Panc1 (cell line): ENCODE measurements around the gene MVD. TPM values are rescaled to one million over a fixed set of nuclear protein-coding genes. Genes with fewer than 3 reads are reported as not detected.

Source experiments
- ATAC-seq: fragments of 200-7000 bp; cut with Tn5 transposase; 2 replicates; pipeline ENCODE4 v1.9.1; 2020; ENCODE audit warnings: mild to moderate bottlenecking, moderate library complexity
- BruUV-seq: library from RNA; stranded (reverse); fragments of 400-500 nt; replicated peaks from 2 replicates; lab custom pipeline; 2021; lab: Mats Ljungman, UMichigan
- CTCF ChIA-PET: fragments of 300-600 bp; sonication (Branson Sonifier 250); formaldehyde crosslinking; loops from one replicate; lab custom pipeline; 2022; ENCODE audit warnings: antibody characterized with exemption; lab: Charles Lee
- POLR2A ChIA-PET: fragments of 300-600 bp; sonication (Branson Sonifier 250); formaldehyde crosslinking; loops from one replicate; lab custom pipeline; 2022; ENCODE audit warnings: antibody characterized with exemption; lab: Charles Lee
- DNase-seq: peaks from one replicate; pipeline ENCODE4 v3.0.0-alpha.2; 2010; ENCODE audit warnings: low read depth, low spot score
- H3K27ac ChIP-seq: 2 replicates; pipeline ENCODE4 v1.5.1; 2011; ENCODE audit warnings: mild to moderate bottlenecking, low read length, inconsistent platforms
- H3K27me3 ChIP-seq: fragments of 200-500 bp; sonication (Bioruptor generic); 2 replicates; pipeline ENCODE4 v1.6.0; 2014; ENCODE audit warnings: low read length, inconsistent platforms; ENCODE audit not compliant: control insufficient read depth, insufficient read depth
- H3K36me3 ChIP-seq: fragments of 200-500 bp; sonication (Bioruptor generic); 2 replicates; pipeline ENCODE4 v1.5.1; 2014; ENCODE audit warnings: inconsistent platforms, mild to moderate bottlenecking, low read length, moderate library complexity; ENCODE audit not compliant: control insufficient read depth, insufficient read depth
- H3K4me1 ChIP-seq: 2 replicates; pipeline ENCODE4 v1.5.1; 2011; ENCODE audit warnings: inconsistent platforms, mild to moderate bottlenecking, low read length, moderate library complexity; ENCODE audit not compliant: control insufficient read depth, insufficient read depth
- H3K4me3 ChIP-seq, 2 experiments: 2 replicates each; pipeline ENCODE4 v1.5.1; 2011 to 2012; ENCODE audit warnings: low read depth in 2 of 2, low read length in 2 of 2, mild to moderate bottlenecking in 2 of 2, inconsistent platforms in 1 of 2, moderate library complexity in 1 of 2
- H3K9me3 ChIP-seq: fragments of 200-500 bp; sonication (Bioruptor generic); 2 replicates; pipeline ENCODE4 v1.5.1; 2014; ENCODE audit warnings: low read depth, mild to moderate bottlenecking, inconsistent platforms, low read length, moderate library complexity; ENCODE audit not compliant: control insufficient read depth, insufficient read depth
- CTCF ChIP-seq: fragments of 450-650 bp; IDR thresholded peaks from 2 replicates; pipeline ENCODE4 v1.5.1; 2017; ENCODE audit warnings: mild to moderate bottlenecking
- POLR2AphosphoS5 ChIP-seq: IDR thresholded peaks from 2 replicates; pipeline ENCODE4 v1.6.1; 2012; ENCODE audit warnings: mild to moderate bottlenecking, low read depth, low read length, moderate library complexity
- REST ChIP-seq, 2 experiments: IDR thresholded peaks; 2 replicates each; pipeline ENCODE4 v1.6.1; 2011 to 2012; ENCODE audit warnings: low read depth in 2 of 2, control low read depth in 1 of 2, low read length in 1 of 2, mild to moderate bottlenecking in 1 of 2, moderate library complexity in 1 of 2; ENCODE audit not compliant: insufficient read depth in 1 of 2
- SIN3A ChIP-seq: IDR thresholded peaks from 2 replicates; pipeline ENCODE4 v1.6.1; 2012; ENCODE audit warnings: low read depth, mild to moderate bottlenecking, low read length, moderate library complexity, borderline replicate concordance; ENCODE audit not compliant: insufficient read depth
- TCF7L2 ChIP-seq: IDR thresholded peaks from 2 replicates; pipeline ENCODE4 v1.6.1; 2011; ENCODE audit warnings: mild to moderate bottlenecking, low read depth, low read length, inconsistent platforms
- in situ Hi-C: cut with HindIII; loops from 2 replicates; pipeline ENCODE4 v1.10.0; 2016; ENCODE audit warnings: low sequenced_read_pairs, low pct_unique_long_range_greater_than_20kb
- intact Hi-C: fragments of 100-400 bp; cut with micrococcal nuclease; formaldehyde crosslinking; loops from one replicate; pipeline ENCODE4 v1.10.0; 2022; ENCODE audit not compliant: unreplicated experiment
- total RNA-seq: library from RNA; stranded (reverse); gene quantifications from one replicate; pipeline ENCODE4 v1.2.1, GENCODE V29; 2021; ENCODE audit not compliant: unreplicated experiment

Gene MVD
- total RNA-seq, 1 experiment from 2014 or later = 96.8 TPM

DNA sequence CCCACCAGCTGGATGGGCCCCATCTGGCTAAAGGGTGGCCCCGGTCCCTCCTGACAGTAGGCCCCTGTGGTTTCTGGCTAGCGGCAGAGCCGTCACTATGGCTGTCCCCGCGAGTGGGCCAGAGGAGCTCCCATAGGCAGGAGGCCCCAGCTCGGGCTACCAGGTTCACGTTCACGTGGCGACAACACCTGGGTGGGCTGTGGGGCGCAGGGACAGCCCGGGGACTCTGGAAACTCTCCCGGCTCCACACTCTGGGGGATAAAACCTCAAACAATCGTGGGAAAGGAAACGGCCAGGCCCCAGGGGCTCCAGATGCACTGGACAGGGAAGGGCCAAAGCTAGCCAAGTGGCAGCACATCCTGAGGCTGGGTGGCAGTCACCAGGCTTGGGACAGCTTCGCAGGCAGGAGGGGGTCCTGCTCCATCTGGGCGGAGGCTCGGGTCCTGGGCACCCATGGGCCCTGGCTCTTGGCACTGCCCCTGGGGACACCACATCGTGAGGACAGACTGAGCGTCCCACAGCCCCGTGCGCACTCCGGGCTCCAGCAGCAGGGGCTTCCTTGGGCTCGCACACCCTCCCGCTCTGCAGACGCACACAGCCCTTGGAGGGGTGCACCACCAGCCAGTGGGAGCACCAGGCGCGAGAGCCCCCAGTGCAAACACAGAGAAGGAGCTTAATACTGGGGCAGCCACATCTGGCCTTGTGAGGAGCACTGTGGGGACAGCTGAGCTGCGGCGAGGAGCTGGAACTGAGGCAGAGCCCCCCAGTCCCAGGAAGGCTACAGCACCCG lies 38.9 kb upstream of the MVD start:
- H3K27me3 ChIP-seq = no peaks in the 10 kb centered on the region
- no peak overlapping the region for H3K4me3 ChIP-seq
- in situ Hi-C loops = no loop called here
- ChIA-PET POLR2A (no interaction called here), CTCF (no interaction called here)
- TF ChIP-seq POLR2AphosphoS5 = no peak
- no peak for TF ChIP-seq TCF7L2
- no peak for TF ChIP-seq CTCF
- TF ChIP-seq SIN3A = no peak
- TF ChIP-seq REST (IDR thresholded peaks at IDR 0.05; ENCODE audit: insufficient read depth in 1 of 2, low read depth in 2 of 2, low read length in 1 of 2) = no peak
- BruUV-seq = no TSS peak
- peaks cover 4% of the 10 kb centered on the region; the same call in 1 of the 2 replicates for H3K4me1 ChIP-seq
- H3K9me3 ChIP-seq = no peaks in the 10 kb centered on the region
- H3K36me3 ChIP-seq = peaks cover 3% of the 10 kb centered on the region; the same call in 1 of the 2 replicates
- H3K27ac ChIP-seq = no peak overlapping the region
- no peak for DNase-seq
- intact Hi-C loops = no loop called here
- ATAC-seq = no peak

DNA sequence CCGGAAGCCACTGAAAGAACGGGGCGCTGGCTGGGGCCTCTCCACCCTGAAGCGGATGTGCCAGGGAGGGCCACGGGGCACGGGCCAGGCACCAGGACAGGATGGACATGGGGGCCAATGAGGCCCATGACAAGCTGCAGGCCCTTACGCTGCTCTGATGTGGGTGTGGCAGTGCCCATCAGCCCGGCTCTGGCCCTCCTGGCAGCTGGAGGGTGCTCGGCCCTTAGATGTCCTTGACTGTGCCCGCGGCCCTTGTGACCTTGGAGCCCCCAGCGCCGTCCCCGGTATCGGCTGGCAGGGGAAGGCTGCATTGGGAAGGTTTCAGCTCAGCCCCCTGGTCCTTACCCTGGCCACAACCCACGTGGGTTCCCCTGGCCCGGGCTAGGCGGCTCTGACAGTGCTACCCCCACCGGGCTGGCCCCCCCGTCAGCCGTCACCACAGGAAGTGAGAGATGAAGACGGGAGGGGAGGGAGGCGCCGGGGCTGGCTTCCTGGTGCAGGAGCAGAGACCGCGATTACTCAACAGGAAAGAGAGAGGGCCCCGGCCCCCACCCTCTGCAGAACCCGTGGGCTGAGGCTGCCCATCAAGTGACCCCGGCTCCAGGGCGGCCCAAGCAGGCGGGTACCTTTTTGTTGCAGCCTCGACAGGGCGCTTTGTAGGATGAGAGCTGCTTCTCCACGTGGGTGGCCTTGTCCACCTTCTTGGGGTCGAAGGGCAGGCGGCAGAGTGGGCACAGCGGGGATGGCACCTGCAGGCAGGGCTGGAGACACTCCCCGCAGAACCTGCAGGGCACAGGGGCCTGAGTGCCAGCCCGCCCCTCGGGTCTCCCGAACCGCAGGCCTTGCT lies 38.0 kb upstream of the MVD start:
- ChIA-PET POLR2A (no interaction called here), CTCF (no interaction called here)
- Histone ChIP-seq H3K27me3 (no peaks in the 10 kb centered on the region), H3K9me3 (no peaks in the 10 kb centered on the region), H3K4me3 (no peak overlapping the region), H3K36me3 (no peaks in the 10 kb centered on the region), H3K4me1 (peaks cover 4% of the 10 kb centered on the region; the same call in 1 of the 2 replicates), H3K27ac (no peak overlapping the region)
- TF ChIP-seq REST (IDR thresholded peaks at IDR 0.05; ENCODE audit: insufficient read depth in 1 of 2, low read depth in 2 of 2, low read length in 1 of 2) = no peak
- TF ChIP-seq SIN3A = no peak
- TF ChIP-seq CTCF = no peak
- no peak for TF ChIP-seq POLR2AphosphoS5
- no peak for TF ChIP-seq TCF7L2
- no peak; the same call in 1 of the 2 replicates for ATAC-seq
- BruUV-seq = no TSS peak
- intact Hi-C loops = no loop called here
- in situ Hi-C loops = no loop called here
- DNase-seq = no peak
